Osteocyte (in vitro differentiated cells): ENCODE data around the gene ITGA3. TPM values are rescaled to one million over a fixed set of nuclear protein-coding genes. Genes with fewer than 3 reads are reported as not detected.

Source experiments
- DNase-seq: peaks from one replicate; pipeline ENCODE4 v3.0.0; 2021; ENCODE audit warnings: mixed read lengths; ENCODE audit not compliant: unreplicated experiment; ENCODE audit errors: extremely low spot score
- H3K27ac Mint-ChIP-seq: one replicate; pipeline ENCODE4 v1.8.0; 2021; ENCODE audit warnings: mild to moderate bottlenecking, mixed read lengths; ENCODE audit not compliant: unreplicated experiment
- H3K27me3 Mint-ChIP-seq: one replicate; pipeline ENCODE4 v1.8.0; 2021; ENCODE audit warnings: mixed read lengths; ENCODE audit not compliant: unreplicated experiment
- H3K36me3 Mint-ChIP-seq: one replicate; pipeline ENCODE4 v1.8.0; 2021; ENCODE audit warnings: mixed read lengths; ENCODE audit not compliant: unreplicated experiment
- H3K4me1 Mint-ChIP-seq: one replicate; pipeline ENCODE4 v1.8.0; 2021; ENCODE audit warnings: mixed read lengths; ENCODE audit not compliant: unreplicated experiment
- H3K4me3 Mint-ChIP-seq: one replicate; pipeline ENCODE4 v1.8.0; 2021; ENCODE audit warnings: mild to moderate bottlenecking, moderate library complexity, mixed read lengths; ENCODE audit not compliant: unreplicated experiment
- H3K9me3 Mint-ChIP-seq: one replicate; pipeline ENCODE4 v1.8.0; 2021; ENCODE audit warnings: mixed read lengths; ENCODE audit not compliant: unreplicated experiment
- CTCF ChIP-seq: fragments of 200-600 bp; sonication (generic); IDR thresholded peaks from 2 replicates; pipeline ENCODE4 v1.5.0; 2021; ENCODE audit warnings: antibody characterized with exemption, mild to moderate bottlenecking, moderate library complexity
- total RNA-seq: library from RNA; stranded (reverse); gene quantifications from 2 replicates; pipeline ENCODE4 v1.2.1, GENCODE V29; 2021

ITGA3 gene
- total RNA-seq, 1 donor from 2014 or later = 201 TPM

GRCh38 chr17:50042211-50042610, 13.7 kb upstream of the ITGA3 start:
- H3K4me3 Mint-ChIP-seq = no peak overlapping the region
- no peak for DNase-seq
- H3K27me3 Mint-ChIP-seq = no peaks in the 10 kb centered on the region
- H3K27ac Mint-ChIP-seq = no peak overlapping the region
- H3K9me3 Mint-ChIP-seq = no peaks in the 10 kb centered on the region
- no peaks in the 10 kb centered on the region for H3K36me3 Mint-ChIP-seq
- H3K4me1 Mint-ChIP-seq = peaks cover 27% of the 10 kb centered on the region
- TF ChIP-seq CTCF = no peak

- Mint-ChIP-seq H3K4me1 (peaks cover 28% of the 10 kb centered on the region), H3K36me3 (no peaks in the 10 kb centered on the region), H3K27ac (peak overlapping the region; percentile 44), H3K4me3 (no peak overlapping the region), H3K9me3 (no peaks in the 10 kb centered on the region), H3K27me3 (no peaks in the 10 kb centered on the region)
- no peak for DNase-seq
- no peak for TF ChIP-seq CTCF
Observed at GRCh38 chr17:50043290-50044148, 12.4 kb upstream of the ITGA3 start.

GRCh38 chr17:50044483-50044882, 11.4 kb upstream of the ITGA3 start:
- TF ChIP-seq CTCF = no peak
- Mint-ChIP-seq H3K4me3 (no peak overlapping the region), H3K36me3 (no peaks in the 10 kb centered on the region), H3K27ac (no peak overlapping the region), H3K4me1 (peaks cover 37% of the 10 kb centered on the region), H3K9me3 (no peaks in the 10 kb centered on the region), H3K27me3 (no peaks in the 10 kb centered on the region)
- DNase-seq = no peak

GRCh38 chr17:50045154-50045553, 10.8 kb upstream of the ITGA3 start:
- DNase-seq = no peak
- no peaks in the 10 kb centered on the region for H3K27me3 Mint-ChIP-seq
- H3K4me3 Mint-ChIP-seq = no peak overlapping the region
- TF ChIP-seq CTCF = no peak
- no peak overlapping the region for H3K27ac Mint-ChIP-seq
- no peaks in the 10 kb centered on the region for H3K36me3 Mint-ChIP-seq
- H3K4me1 Mint-ChIP-seq = peaks cover 40% of the 10 kb centered on the region
- H3K9me3 Mint-ChIP-seq = no peaks in the 10 kb centered on the region

GRCh38 chr17:50046179-50046578, 9.7 kb upstream of the ITGA3 start:
- no peaks in the 10 kb centered on the region for H3K27me3 Mint-ChIP-seq
- H3K36me3 Mint-ChIP-seq = no peaks in the 10 kb centered on the region
- H3K9me3 Mint-ChIP-seq = no peaks in the 10 kb centered on the region
- TF ChIP-seq CTCF = no peak
- peaks cover 47% of the 10 kb centered on the region for H3K4me1 Mint-ChIP-seq
- no peak for DNase-seq
- H3K4me3 Mint-ChIP-seq = no peak overlapping the region
- no peak overlapping the region for H3K27ac Mint-ChIP-seq
